Ovary (tissue), 10 donors: ENCODE data around the gene DHRS3. TPM values are rescaled to one million over a fixed set of nuclear protein-coding genes. Genes with fewer than 3 reads are reported as not detected.

Experiments used
- DNase-seq, 5 donors: peaks; one replicate each; pipeline ENCODE4 v3.0.0-alpha.2; 2019 to 2020
- H3K27ac ChIP-seq, 2 donors: fragments of 200-600 bp; one replicate each; pipeline versions ENCODE4 v1.5.1 to v1.8.0; 2019 to 2022
- H3K27me3 ChIP-seq: fragments of 200-600 bp; one replicate; pipeline ENCODE4 v1.8.0; 2022
- H3K36me3 ChIP-seq: fragments of 200-600 bp; sonication (generic); one replicate; pipeline ENCODE4 v1.5.1; 2019
- H3K4me1 ChIP-seq: one replicate; pipeline ENCODE4 v1.8.1; 2013; ENCODE audit warnings: mild to moderate bottlenecking, moderate library complexity; ENCODE audit not compliant: insufficient read depth
- H3K4me3 ChIP-seq: fragments of 200-600 bp; sonication (generic); one replicate; pipeline ENCODE4 v1.5.1; 2017
- H3K9me3 ChIP-seq, 2 donors: fragments of 200-600 bp in 1 of 2; sonication (generic) in 1 of 2; one replicate each; pipeline versions ENCODE4 v1.5.1 to v1.8.1; 2013 to 2019; ENCODE audit warnings: mild to moderate bottlenecking in 1 of 2, moderate library complexity in 1 of 2
- EP300 ChIP-seq: sonication (generic); formaldehyde crosslinking; IDR thresholded peaks from one replicate; pipeline ENCODE4 v1.6.1; 2017; ENCODE audit warnings: antibody characterized with exemption
- POLR2A ChIP-seq: fragments of 450-650 bp; IDR thresholded peaks from one replicate; pipeline ENCODE4 v1.6.1; 2017; ENCODE audit warnings: antibody characterized with exemption, mild to moderate bottlenecking, moderate library complexity
- WGBS, 3 donors: extraction: QIAGEN DNeasy Blood & Tissue Kit in 1 of 3; methylation state at CpG; one replicate each; pipeline versions ENCODE4 v1.1.5 to v1.1.7; 2013 to 2017; 5-methylcytosine and 5-hydroxymethylcytosine counted together
- intact Hi-C, 4 donors: fragments of 100-400 bp; cut with DNase I; formaldehyde crosslinking; loops; one replicate each; pipeline versions ENCODE4 v1.11.0 to v1.15.1; 2022 to 2023
- long read RNA-seq, 3 donors: library from polyadenylated mRNA in 2 of 3; unstranded in 2 of 3; transcript quantifications; one replicate each; pipeline ENCODE4 v2.0.0 and lab custom pipeline, GENCODE V29; 2021 to 2026
- polyA plus RNA-seq, 2 donors: library from polyadenylated mRNA; stranded (reverse); fragments of 200-250 nt in 1 of 2; fragments of 350-450 nt in 1 of 2; fragmentation: Illumina TruSeq in 1 of 2; extraction: RNeasy Lipid Tissue Mini Kit (QIAGEN cat#74804) in 1 of 2; gene quantifications; one replicate each; pipeline ENCODE4 v1.2.3, GENCODE V29; 2013 to 2014
- total RNA-seq, 7 donors: library from RNA; depleted of rRNA in 2 of 7; stranded (reverse); fragments of >200 nt in 2 of 7; fragmentation: NEBNext Ultra II Directional in 3 of 7; extraction: Animal tissue kit (Norgen Biotek cat#: 25700) in 3 of 7; gene quantifications; one replicate each; pipeline versions ENCODE4 v1.1.0 to v1.2.4, GENCODE V29; 2016 to 2023
- TF ChIP-seq, protein P1 (sequence below), 3 donors: fragments of 450-650 bp in 2 of 3; fragments of 200-600 bp in 1 of 3; IDR thresholded peaks; one replicate each; pipeline versions ENCODE4 v1.5.1 to v1.8.0; 2016 to 2022; ENCODE audit warnings: antibody characterized with exemption in 3 of 3, mild to moderate bottlenecking in 1 of 3
- donor health status: DM: no; HTN: no; CAD: no; lungs with moderate emphysema.
- donor health status: DM: no; HTN: no; CAD: no.
- donor health status: Bipolar disorder and iron deficiency.
- donor health status: DM: yes; HTN: yes; CAD: no.
- donor health status: DM: no; HTN: no; CAD: no.
- donor health status: DM: yes; HTN: yes; CAD: no.

DHRS3 gene
- 10 to 100 TPM; 25.8 to 92.3 (median 57.8) TPM for total RNA-seq
- 10 to 100 TPM; 32.5 to 33.8 TPM for polyA plus RNA-seq
- long read RNA-seq, donor 1, transcript DHRS3-204 (6 exons, 1,722 nt) = major isoform, 160 of 192 reads
- long read RNA-seq, donor 1, partial matches to known transcripts = 3 of 192 reads
- long read RNA-seq, donor 1, other reads (novel, unspliced or antisense) = 29 of 192 reads
- long read RNA-seq, donor 2, transcript DHRS3-204 (6 exons, 1,722 nt) = major isoform, 30 of 30 reads
- long read RNA-seq, donor 2, partial matches to known transcripts = 0 of 30 reads
- long read RNA-seq, donor 2, other reads (novel, unspliced or antisense) = 0 of 30 reads
- long read RNA-seq, donor 3, transcript DHRS3-204 (6 exons, 1,722 nt) = major isoform, 38 of 59 reads
- long read RNA-seq, donor 3, partial matches to known transcripts = 6 of 59 reads
- long read RNA-seq, donor 3, other reads (novel, unspliced or antisense) = 15 of 59 reads

DNA sequence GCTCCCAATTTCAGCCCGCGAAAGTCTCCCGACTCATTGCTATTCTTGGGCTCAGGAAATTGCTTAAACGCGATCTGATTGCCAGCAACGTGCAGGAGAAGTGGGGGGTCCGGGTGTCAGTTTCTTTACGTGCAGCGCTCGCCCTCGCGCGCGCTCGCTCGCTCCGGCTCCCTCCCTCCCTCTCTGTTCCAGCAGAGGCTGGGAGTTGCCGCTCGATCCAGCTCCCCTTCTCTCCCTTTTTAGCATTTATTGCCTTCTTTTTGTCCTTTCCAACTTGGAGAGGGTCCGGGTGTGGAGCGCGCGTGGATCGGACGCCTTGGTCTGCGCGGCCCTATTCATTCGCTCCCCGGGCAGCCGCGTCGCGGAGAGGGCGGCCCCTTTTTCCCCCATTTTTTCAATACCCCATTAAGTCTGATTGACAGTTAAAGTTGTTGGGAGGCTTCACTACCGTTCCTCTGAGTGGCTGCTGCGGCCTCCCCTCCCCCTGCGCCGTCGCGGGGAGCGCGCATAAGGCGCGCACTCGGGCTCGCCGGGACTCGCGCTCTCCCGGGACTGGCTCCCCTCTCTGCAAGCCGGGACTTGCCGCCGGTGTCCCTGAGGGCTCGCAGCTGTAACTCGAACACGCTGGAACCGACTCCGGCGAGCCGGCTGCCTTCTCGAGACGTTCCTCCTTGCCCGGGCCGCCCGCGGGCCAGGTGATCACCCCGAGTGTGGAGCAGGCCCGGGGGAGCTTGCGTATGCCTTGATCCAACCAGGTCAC, at the start of gene DHRS3:
DHRS3 (minus strand) TSS at position 310 of the 760 bp plus-strand sequence. CDS start 862 bp downstream, outside the sequence.
- WGBS, 3 donors = 0 to 1% (median 0%) methylated on average over 69 of the region's 69 CpGs

DNA sequence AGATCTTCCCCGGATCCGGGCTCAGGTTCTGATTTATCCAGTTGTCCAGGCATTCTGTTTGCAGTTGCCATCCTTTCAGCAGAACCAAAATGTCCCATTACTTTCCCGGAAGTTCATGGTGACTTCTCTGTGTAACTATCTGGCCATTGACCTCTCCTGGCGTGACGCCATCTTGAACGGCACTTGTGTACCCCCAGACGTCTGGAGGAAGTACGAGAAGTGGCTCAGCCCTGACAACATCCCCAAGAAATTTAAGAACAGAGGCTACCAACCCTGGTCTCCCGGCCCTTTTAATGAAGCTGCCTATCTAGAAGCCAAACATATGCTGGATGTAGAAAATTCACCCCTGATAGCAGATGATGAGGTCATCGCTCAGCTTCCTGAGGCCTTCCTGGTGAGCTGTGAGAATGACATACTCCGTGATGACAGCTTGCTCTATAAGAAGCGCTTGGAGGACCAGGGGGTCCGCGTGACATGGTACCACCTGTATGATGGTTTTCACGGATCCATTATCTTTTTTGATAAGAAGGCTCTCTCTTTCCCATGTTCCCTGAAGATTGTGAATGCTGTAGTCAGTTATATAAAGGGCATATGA, 48.2 kb upstream of the DHRS3 start:
- no peaks in the 10 kb centered on the region for H3K4me1 ChIP-seq
- WGBS, 3 donors = 72 to 80% (median 78%) methylated on average over 15 of the region's 15 CpGs
- H3K27ac ChIP-seq = no peak overlapping the region
- DNase-seq = peak in 1 of 5 donors; percentile 21
- H3K4me3 ChIP-seq = no peak overlapping the region
- intact Hi-C loops = no loop called here
- no peaks in the 10 kb centered on the region for H3K27me3 ChIP-seq
- H3K36me3 ChIP-seq = no peaks in the 10 kb centered on the region
- H3K9me3 ChIP-seq = no peaks in the 10 kb centered on the region
- TF ChIP-seq, protein P1, sequence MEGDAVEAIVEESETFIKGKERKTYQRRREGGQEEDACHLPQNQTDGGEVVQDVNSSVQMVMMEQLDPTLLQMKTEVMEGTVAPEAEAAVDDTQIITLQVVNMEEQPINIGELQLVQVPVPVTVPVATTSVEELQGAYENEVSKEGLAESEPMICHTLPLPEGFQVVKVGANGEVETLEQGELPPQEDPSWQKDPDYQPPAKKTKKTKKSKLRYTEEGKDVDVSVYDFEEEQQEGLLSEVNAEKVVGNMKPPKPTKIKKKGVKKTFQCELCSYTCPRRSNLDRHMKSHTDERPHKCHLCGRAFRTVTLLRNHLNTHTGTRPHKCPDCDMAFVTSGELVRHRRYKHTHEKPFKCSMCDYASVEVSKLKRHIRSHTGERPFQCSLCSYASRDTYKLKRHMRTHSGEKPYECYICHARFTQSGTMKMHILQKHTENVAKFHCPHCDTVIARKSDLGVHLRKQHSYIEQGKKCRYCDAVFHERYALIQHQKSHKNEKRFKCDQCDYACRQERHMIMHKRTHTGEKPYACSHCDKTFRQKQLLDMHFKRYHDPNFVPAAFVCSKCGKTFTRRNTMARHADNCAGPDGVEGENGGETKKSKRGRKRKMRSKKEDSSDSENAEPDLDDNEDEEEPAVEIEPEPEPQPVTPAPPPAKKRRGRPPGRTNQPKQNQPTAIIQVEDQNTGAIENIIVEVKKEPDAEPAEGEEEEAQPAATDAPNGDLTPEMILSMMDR (IDR thresholded peaks at IDR 0.05) = no peak
- TF ChIP-seq POLR2A = no peak
- TF ChIP-seq EP300 = no peak

More for the DNA sequence above, at the start of gene DHRS3:
- no peaks in the 10 kb centered on the region for H3K9me3 ChIP-seq
- H3K27ac ChIP-seq = peak within 1 kb of the TSS; percentile 86 to 88
- no peaks in the 10 kb centered on the region for H3K27me3 ChIP-seq
- H3K36me3 ChIP-seq = no peaks in the 10 kb centered on the region
- H3K4me3 ChIP-seq = peak within 1 kb of the TSS; percentile 80
- intact Hi-C loops = loop anchor here (2.0 to 10.0 kb wide), 8 partner anchors 63 to 303 kb away; no protein-coding TSS in a partner anchor
- TF ChIP-seq EP300 = no peak
- peaks cover 14% of the 10 kb centered on the region for H3K4me1 ChIP-seq
- peak; percentile 71 to 85 (median 76) for DNase-seq

GRCh38 chr1:12665511-12665910, 47.5 kb upstream of the DHRS3 start:
- DNase-seq = no peak
- H3K9me3 ChIP-seq = no peaks in the 10 kb centered on the region
- H3K36me3 ChIP-seq = no peaks in the 10 kb centered on the region
- TF ChIP-seq EP300 = no peak
- TF ChIP-seq, protein P1 (IDR thresholded peaks at IDR 0.05) = no peak
- no peaks in the 10 kb centered on the region for H3K4me1 ChIP-seq
- no peaks in the 10 kb centered on the region for H3K27me3 ChIP-seq
- no peak overlapping the region for H3K27ac ChIP-seq
- H3K4me3 ChIP-seq = no peak overlapping the region
- WGBS, 3 donors = 63 to 73% (median 64%) methylated on average over 4 of the region's 4 CpGs
- intact Hi-C loops = no loop called here

DNA sequence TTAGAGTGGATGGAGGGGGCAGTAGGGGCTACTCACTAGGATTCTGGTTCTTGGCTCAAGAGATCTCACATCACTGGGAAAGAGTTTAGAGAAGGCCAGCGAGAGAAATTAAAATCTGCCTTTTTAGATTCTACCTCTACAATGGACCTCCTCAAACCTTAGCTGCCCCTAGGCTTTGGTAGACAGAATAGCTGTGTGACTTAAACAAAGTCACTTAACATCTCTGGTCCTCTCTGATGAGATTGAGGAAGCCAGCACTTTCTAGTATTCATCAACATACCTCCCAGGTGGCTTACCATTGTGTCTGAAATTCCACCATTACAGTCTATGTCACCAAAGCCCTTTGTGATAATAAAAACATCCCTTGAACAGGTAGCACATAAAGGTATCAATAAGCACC, 44.5 kb upstream of the DHRS3 start:
- no peak overlapping the region for H3K4me3 ChIP-seq
- H3K27me3 ChIP-seq = no peaks in the 10 kb centered on the region
- TF ChIP-seq POLR2A (no peak), EP300 (no peak)
- TF ChIP-seq, protein P1 (IDR thresholded peaks at IDR 0.05) = no peak
- DNase-seq = no peak
- H3K9me3 ChIP-seq = no peaks in the 10 kb centered on the region
- no peaks in the 10 kb centered on the region for H3K4me1 ChIP-seq
- H3K27ac ChIP-seq = no peak overlapping the region
- intact Hi-C loops = no loop called here
- H3K36me3 ChIP-seq = no peaks in the 10 kb centered on the region
- WGBS, 3 donors = 87 to 100% (median 96%) methylated on average over 1 of the region's 1 CpG
